Stomach (tissue), 9 donors: ENCODE results near the gene KLF13. TPM values are rescaled to one million over a fixed set of nuclear protein-coding genes. Genes with fewer than 3 reads are reported as not detected.

ENCODE experiments used
- DNase-seq, 2 donors: peaks; one replicate each; pipeline versions ENCODE4 v3.0.0 to v3.0.0-alpha.2; 2013 to 2019
- H3K27ac ChIP-seq, 5 donors: fragments of 200-600 bp in 4 of 5; sonication (generic) in 4 of 5; one replicate each; pipeline ENCODE4 v1.5.1; 2013 to 2019; ENCODE audit warnings: mild to moderate bottlenecking in 1 of 5, moderate library complexity in 1 of 5
- H3K27me3 ChIP-seq, 3 donors: fragments of 200-600 bp; sonication (generic); one replicate each; pipeline ENCODE4 v1.5.1; 2017 to 2019; ENCODE audit warnings: mixed run types in 1 of 3
- H3K36me3 ChIP-seq, 4 donors: fragments of 200-600 bp; sonication (generic); 1 replicate in 3 of 4; 2 replicates in 1 of 4; pipeline ENCODE4 v1.5.1; 2016 to 2019
- H3K4me1 ChIP-seq, 4 donors: fragments of 200-600 bp; sonication (generic); one replicate each; pipeline ENCODE4 v1.5.1; 2016 to 2019
- H3K4me3 ChIP-seq, 4 donors: fragments of 200-600 bp; sonication (generic) in 3 of 4; one replicate each; pipeline ENCODE4 v1.5.1; 2016 to 2019; ENCODE audit warnings: mild to moderate bottlenecking in 1 of 4
- H3K9me3 ChIP-seq, 4 donors: fragments of 200-600 bp; sonication (generic); one replicate each; pipeline ENCODE4 v1.5.1; 2016 to 2019
- CTCF ChIP-seq, 7 experiments: fragments of 450-650 bp in 4 of 7; fragments of 200-600 bp in 3 of 7; sonication (generic) in 3 of 7; IDR thresholded peaks; one replicate each; pipeline ENCODE4 v1.5.1; 2016 to 2019; ENCODE audit warnings: antibody characterized with exemption in 7 of 7, control low read depth in 2 of 7, mild to moderate bottlenecking in 1 of 7
- EP300 ChIP-seq: sonication (generic); formaldehyde crosslinking; IDR thresholded peaks from one replicate; pipeline ENCODE4 v1.6.1; 2017; ENCODE audit warnings: antibody characterized with exemption
- POLR2A ChIP-seq, 4 donors: fragments of 450-650 bp; IDR thresholded peaks; one replicate each; pipeline ENCODE4 v1.6.1; 2016; ENCODE audit warnings: antibody characterized with exemption in 4 of 4, control low read depth in 2 of 4, mild to moderate bottlenecking in 1 of 4, moderate library complexity in 1 of 4
- POLR2AphosphoS5 ChIP-seq, 3 donors: sonication (generic); formaldehyde crosslinking; IDR thresholded peaks; one replicate each; pipeline ENCODE4 v1.6.1; 2016; ENCODE audit warnings: antibody characterized with exemption in 3 of 3
- WGBS, 5 donors: extraction: QIAGEN DNeasy Blood & Tissue Kit in 3 of 5; methylation state at CpG; one replicate each; pipeline versions ENCODE4 v1.1.5 to v1.1.7; 2013 to 2018; 5-methylcytosine and 5-hydroxymethylcytosine counted together
- intact Hi-C: fragments of 100-400 bp; cut with DNase I; formaldehyde crosslinking; loops from one replicate; pipeline ENCODE4 v1.15.1; 2023; ENCODE audit warnings: low total_unique reads
- polyA plus RNA-seq, 3 donors: library from polyadenylated mRNA; stranded (reverse); fragments of 200-250 nt; gene quantifications; one replicate each; pipeline ENCODE4 v1.2.3, GENCODE V29; 2013
- total RNA-seq, 5 donors: library from RNA; depleted of rRNA; stranded (reverse); fragments of >200 nt; gene quantifications; one replicate each; pipeline versions ENCODE4 v1.1.0 to v1.2.3, GENCODE V29; 2014 to 2016
- donor health status: healthy with polysubstance abuse.
- donor health status: Bipolar disorder and iron deficiency.
- donor health status: healthy.

Gene KLF13
- total and polyA plus RNA-seq, 8 donors = 9.3 to 74.0 (median 33.3) TPM

- H3K9me3 ChIP-seq = peaks cover 0 to 3% (median 1%) of the 10 kb centered on the region in 4 donors
- peaks cover 0 to 4% (median 0%) of the 10 kb centered on the region in 4 donors for H3K4me1 ChIP-seq
- WGBS, 5 donors = 83 to 90% (median 89%) methylated on average over 4 of the region's 4 CpGs
- intact Hi-C loops = no loop called here
- no peaks in the 10 kb centered on the region for H3K36me3 ChIP-seq
- DNase-seq = no peak
- no peaks in the 10 kb centered on the region for H3K27me3 ChIP-seq
- no peak overlapping the region for H3K27ac ChIP-seq
- H3K4me3 ChIP-seq = no peak overlapping the region
- no peak for TF ChIP-seq EP300
Measured at GRCh38 chr15:31283043-31283442, 43.6 kb upstream of the KLF13 start.

GRCh38 chr15:31285772-31286261 lies 40.8 kb upstream of the KLF13 start:
- intact Hi-C loops = no loop called here
- no peak for DNase-seq
- no peak overlapping the region for H3K4me3 ChIP-seq
- 7 to 33% (median 23%) methylated on average over 1 of the region's 1 CpG for WGBS, 5 donors
- H3K4me1 ChIP-seq = no peaks in the 10 kb centered on the region
- H3K27ac ChIP-seq = no peak overlapping the region
- no peaks in the 10 kb centered on the region for H3K36me3 ChIP-seq
- no peak for TF ChIP-seq EP300
- TF ChIP-seq POLR2A (IDR thresholded peaks at IDR 0.05) = no peak
- TF ChIP-seq POLR2AphosphoS5 (IDR thresholded peaks at IDR 0.05) = no peak
- TF ChIP-seq CTCF (IDR thresholded peaks at IDR 0.05) = no peak
- H3K27me3 ChIP-seq = no peaks in the 10 kb centered on the region
- H3K9me3 ChIP-seq = peaks cover 0 to 8% (median 6%) of the 10 kb centered on the region in 4 donors

- H3K27ac ChIP-seq = no peak overlapping the region
- H3K4me3 ChIP-seq = no peak overlapping the region
- H3K9me3 ChIP-seq = peaks cover 0 to 8% (median 6%) of the 10 kb centered on the region in 4 donors
- H3K27me3 ChIP-seq = no peaks in the 10 kb centered on the region
- H3K36me3 ChIP-seq = no peaks in the 10 kb centered on the region
- no peak for DNase-seq
- H3K4me1 ChIP-seq = peaks cover 0 to 30% (median 15%) of the 10 kb centered on the region in 4 donors
- TF ChIP-seq POLR2AphosphoS5 (IDR thresholded peaks at IDR 0.05) (no peak), CTCF (IDR thresholded peaks at IDR 0.05) (no peak), EP300 (no peak), POLR2A (IDR thresholded peaks at IDR 0.05) (no peak)
- intact Hi-C loops = no loop called here
- WGBS, 5 donors = 70 to 77% (median 73%) methylated on average over 3 of the region's 3 CpGs
Measured at GRCh38 chr15:31291048-31291578, 35.5 kb upstream of the KLF13 start.

GRCh38 chr15:31292391-31293015 lies 34.1 kb upstream of the KLF13 start:
- intact Hi-C loops = no loop called here
- Histone ChIP-seq H3K27ac (no peak overlapping the region), H3K9me3 (peaks cover 0 to 8% (median 6%) of the 10 kb centered on the region in 4 donors), H3K4me3 (no peak overlapping the region), H3K36me3 (no peaks in the 10 kb centered on the region), H3K4me1 (peaks cover 8 to 44% (median 24%) of the 10 kb centered on the region in 4 donors), H3K27me3 (no peaks in the 10 kb centered on the region)
- TF ChIP-seq POLR2AphosphoS5 (IDR thresholded peaks at IDR 0.05) = no peak
- no peak for TF ChIP-seq EP300
- DNase-seq = peak in 1 of 2 donors; percentile 17
- WGBS, 5 donors = 57 to 81% (median 77%) methylated on average over 3 of the region's 3 CpGs

- intact Hi-C loops = no loop called here
- Histone ChIP-seq H3K4me3 (no peak overlapping the region), H3K27ac (no peak overlapping the region), H3K4me1 (peaks cover 11 to 53% (median 34%) of the 10 kb centered on the region in 4 donors), H3K36me3 (no peaks in the 10 kb centered on the region), H3K9me3 (no peaks in the 10 kb centered on the region), H3K27me3 (no peaks in the 10 kb centered on the region)
- DNase-seq = peak in 1 of 2 donors; percentile 8
- TF ChIP-seq POLR2A (IDR thresholded peaks at IDR 0.05) (no peak), POLR2AphosphoS5 (IDR thresholded peaks at IDR 0.05) (no peak), EP300 (no peak), CTCF (IDR thresholded peaks at IDR 0.05) (no peak)
- WGBS, 5 donors = 59 to 79% (median 64%) methylated on average over 3 of the region's 3 CpGs
Measured at GRCh38 chr15:31293655-31294054, 33.0 kb upstream of the KLF13 start.
